ENCODE data around the gene ZNF581.

GRCh38 chr19:55652311-55653128 lies 9.1 kb downstream of the ZNF581 start:
- no peak for TF ChIP-seq POLR2AphosphoS5 (IDR thresholded peaks at IDR 0.05)
- no peak for TF ChIP-seq CTCF (IDR thresholded peaks at IDR 0.05)

All from suprapubic skin (tissue), 3 donors.